Endothelial cell of umbilical vein (primary cell): Measurements from ENCODE around the gene RAB3IL1. TPM values are rescaled to one million over a fixed set of nuclear protein-coding genes. Genes with fewer than 3 reads are reported as not detected.

Experiments
- BruUV-seq: library from RNA; stranded (reverse); fragments of 400-500 nt; replicated peaks from 2 replicates; lab custom pipeline; 2021; lab: Mats Ljungman, UMichigan
- CTCF ChIA-PET: fragments of 300-600, 350-600 bp; sonication (Branson Sonifier 250); formaldehyde crosslinking; loops from one replicate; lab custom pipeline; 2021; ENCODE audit warnings: antibody characterized with exemption, inconsistent platforms; lab: Charles Lee
- POLR2A ChIA-PET: fragments of 300-600, 350-600 bp; sonication (Branson Sonifier 250); formaldehyde crosslinking; loops from one replicate; lab custom pipeline; 2021; ENCODE audit warnings: antibody characterized with exemption, inconsistent platforms; lab: Charles Lee
- DNase-seq: peaks from one replicate; pipeline ENCODE4 v3.0.0-alpha.2; 2011; ENCODE audit warnings: low read depth, low spot score
- FAIRE-seq: peaks from 2 replicates; lab custom pipeline; 2011; peaks lifted over from hg19 to GRCh38; lab: Jason Lieb, UNC
- H2AFZ ChIP-seq: 2 replicates; pipeline ENCODE4 v1.6.0; 2012; ENCODE audit warnings: low read depth, low read length, control low read depth, inconsistent platforms
- H3K27ac ChIP-seq: 2 replicates; pipeline ENCODE4 v1.5.1; 2011; ENCODE audit warnings: low read depth, mild to moderate bottlenecking, control low read depth, low read length, moderate library complexity; ENCODE audit not compliant: insufficient read depth
- H3K27me3 ChIP-seq, 2 experiments: 2 replicates each; pipeline versions ENCODE4 v1.6.0 to v1.6.1; 2011; ENCODE audit warnings: low read length in 2 of 2, mixed read lengths in 1 of 2; ENCODE audit not compliant: control insufficient read depth in 2 of 2, insufficient read depth in 2 of 2
- H3K36me3 ChIP-seq, 2 experiments: 2 replicates in 1 of 2; 3 replicates in 1 of 2; pipeline ENCODE4 v1.5.1; 2011; ENCODE audit warnings: low read length in 2 of 2, mild to moderate bottlenecking in 1 of 2, moderate library complexity in 1 of 2; ENCODE audit not compliant: control insufficient read depth in 2 of 2, insufficient read depth in 2 of 2; ENCODE audit errors: extremely low read depth in 1 of 2
- H3K4me1 ChIP-seq: 3 replicates; pipeline ENCODE4 v1.5.1; 2011; ENCODE audit warnings: mild to moderate bottlenecking, low read length; ENCODE audit not compliant: control insufficient read depth, insufficient read depth; ENCODE audit errors: extremely low read depth
- H3K4me2 ChIP-seq: 2 replicates; pipeline ENCODE4 v1.6.1; 2011; ENCODE audit warnings: low read length, control low read depth, mixed read lengths; ENCODE audit not compliant: insufficient read depth
- H3K4me3 ChIP-seq, 3 experiments: fragments of 200-600 bp in 1 of 3; sonication (generic), shearing (Covaris generic) in 1 of 3; replicated peaks in 1 of 3; 2 replicates each; pipeline ENCODE4 v1.5.1; 2011 to 2016; ENCODE audit warnings: control low read depth in 3 of 3, low read length in 3 of 3, mild to moderate bottlenecking in 2 of 3, inconsistent platforms in 1 of 3, low read depth in 1 of 3, moderate library complexity in 1 of 3; ENCODE audit not compliant: insufficient read depth in 1 of 3
- H3K79me2 ChIP-seq: 2 replicates; pipeline ENCODE4 v1.6.0; 2012; ENCODE audit warnings: low read length, inconsistent platforms; ENCODE audit not compliant: control insufficient read depth, insufficient read depth
- H3K9ac ChIP-seq: replicated peaks from 2 replicates; pipeline ENCODE3; 2011; ENCODE audit warnings: low read length, control low read depth; ENCODE audit not compliant: insufficient read depth; ENCODE audit errors: extremely low read depth
- H3K9me1 ChIP-seq: replicated peaks from 3 replicates; pipeline ENCODE4 v1.6.0; 2011; ENCODE audit warnings: mild to moderate bottlenecking, low read length; ENCODE audit not compliant: control insufficient read depth, insufficient read depth; ENCODE audit errors: extremely low read depth
- H3K9me3 ChIP-seq: replicated peaks from 2 replicates; pipeline ENCODE4 v1.5.1; 2012; ENCODE audit warnings: low read length, inconsistent platforms; ENCODE audit not compliant: control insufficient read depth, insufficient read depth
- H4K20me1 ChIP-seq: replicated peaks from 2 replicates; pipeline ENCODE3; 2011; ENCODE audit warnings: mild to moderate bottlenecking, low read length; ENCODE audit not compliant: control insufficient read depth, insufficient read depth; ENCODE audit errors: extremely low read depth
- CTCF ChIP-seq, 2 donors: IDR thresholded peaks; 1 replicate in 1 of 2; 2 replicates in 1 of 2; pipeline ENCODE4 v1.5.1; 2011; ENCODE audit warnings: low read length in 2 of 2, mild to moderate bottlenecking in 2 of 2, moderate library complexity in 2 of 2, control low read depth in 1 of 2, inconsistent platforms in 1 of 2, low read depth in 1 of 2; ENCODE audit not compliant: insufficient read depth in 1 of 2; ENCODE audit errors: extremely low read depth in 1 of 2
- EZH2 ChIP-seq: IDR thresholded peaks from 2 replicates; pipeline ENCODE4 v1.6.1; 2012; ENCODE audit warnings: borderline replicate concordance, low read depth, mild to moderate bottlenecking, moderate library complexity, low read length, inconsistent platforms; ENCODE audit not compliant: severe bottlenecking
- FOS ChIP-seq: IDR thresholded peaks from 2 replicates; pipeline ENCODE4 v1.6.1; 2011; ENCODE audit warnings: mild to moderate bottlenecking, low read length, moderate library complexity, borderline replicate concordance; ENCODE audit not compliant: insufficient read depth
- GATA2 ChIP-seq: IDR thresholded peaks from 2 replicates; pipeline ENCODE4 v1.7.0; 2011; ENCODE audit warnings: low read depth, mild to moderate bottlenecking, moderate library complexity, mixed read lengths, low read length; ENCODE audit not compliant: insufficient read length, insufficient read depth
- JUN ChIP-seq: IDR thresholded peaks from 2 replicates; pipeline ENCODE4 v1.6.1; 2011; ENCODE audit warnings: borderline replicate concordance, low read depth; ENCODE audit not compliant: insufficient read length, insufficient read depth
- MYC ChIP-seq: IDR thresholded peaks from one replicate; pipeline ENCODE4 v1.6.1; 2011; ENCODE audit warnings: mild to moderate bottlenecking, low read depth, low read length
- POLR2A ChIP-seq: IDR thresholded peaks from 2 replicates; pipeline ENCODE4 v1.6.1; 2012; ENCODE audit warnings: low read depth, mild to moderate bottlenecking, control low read depth, low read length
- POLR2AphosphoS5 ChIP-seq: IDR thresholded peaks from 2 replicates; pipeline ENCODE4 v1.6.1; 2012; ENCODE audit warnings: low read depth, mild to moderate bottlenecking, control low read depth, low read length, moderate library complexity; ENCODE audit not compliant: insufficient read depth
- dilution Hi-C: fragments of 300-500 bp; cut with MboI; formaldehyde crosslinking; loops from one replicate; pipeline ENCODE4 v1.15.0; 2019; ENCODE audit warnings: low sequenced_read_pairs; ENCODE audit not compliant: extremely low pct_ligation_motif_present
- intact Hi-C: fragments of 100-400 bp; cut with micrococcal nuclease; formaldehyde crosslinking; loops from one replicate; pipeline ENCODE4 v1.10.0; 2022
- polyA plus RNA-seq, 4 experiments: library from polyadenylated mRNA; depleted of rRNA in 3 of 4; stranded (reverse) in 3 of 4; unstranded in 1 of 4; fragments of >200 nt; gene quantifications; 2 replicates each; pipeline versions ENCODE4 v1.2.1 to v1.2.3, GENCODE V29; 2011 to 2012; ENCODE audit warnings: missing spikeins in 1 of 4
- total RNA-seq: library from RNA; stranded (reverse); gene quantifications from 2 replicates; pipeline ENCODE4 v1.2.3, GENCODE V29; 2021
- TF ChIP-seq, protein P1 (sequence below): IDR thresholded peaks from 2 replicates; pipeline ENCODE4 v1.6.1; 2011; ENCODE audit not compliant: insufficient read depth, insufficient read length

The RAB3IL1 gene
- total and polyA plus RNA-seq, 2 donors (not counting 3 experiments of a cell fraction or from before 2014, with no cell fraction given), result 1.8 to 3.6 TPM

DNA sequence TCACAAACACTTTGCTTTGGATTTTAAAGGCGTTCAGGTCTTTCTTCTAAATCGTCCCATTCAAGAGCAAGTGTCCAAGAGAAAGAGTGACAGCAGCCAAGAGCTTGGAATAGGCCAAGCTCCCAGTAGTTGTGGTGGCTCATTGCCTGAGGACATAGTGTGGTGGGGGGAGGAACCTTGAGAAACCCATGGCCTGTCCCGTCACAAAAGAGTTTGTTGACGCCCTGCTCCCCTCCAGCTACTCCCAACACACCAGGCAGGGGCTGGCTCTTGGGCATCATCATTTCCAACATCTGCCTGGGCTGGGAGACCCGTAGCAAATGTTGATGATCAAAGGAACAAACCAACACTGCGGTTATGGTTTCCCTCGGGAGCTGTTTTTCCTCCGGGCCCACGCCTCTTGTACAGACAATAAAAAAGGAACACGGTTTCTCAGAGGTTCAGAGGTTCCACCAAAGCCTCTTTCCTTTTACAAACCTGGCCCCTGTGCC is 46.8 kb downstream of the RAB3IL1 start:
- Histone ChIP-seq H3K9me1 (no peaks in the 10 kb centered on the region), H3K4me2 (no peak overlapping the region), H2AFZ (no peak overlapping the region), H3K9ac (no peak overlapping the region), H3K4me1 (peaks cover 12% of the 10 kb centered on the region), H4K20me1 (no peaks in the 10 kb centered on the region), H3K4me3 (no peak overlapping the region), H3K27ac (no peak overlapping the region), H3K9me3 (no peaks in the 10 kb centered on the region), H3K79me2 (no peaks in the 10 kb centered on the region), H3K27me3 (no peaks in the 10 kb centered on the region), H3K36me3 (peaks cover 0 to under 1% of the 10 kb centered on the region in 2 experiments)
- DNase-seq, result no peak
- ChIA-PET CTCF (interaction anchor here (0.8 to 6.6 kb wide), 22 partner anchors 10 to 242 kb away, joined by 3 to 127 read pairs (median 6); no protein-coding TSS in a partner anchor), POLR2A (no interaction called here)
- dilution Hi-C loops (no loop called here), intact Hi-C loops (loop anchor here (1.0 kb wide), 6 partner anchors 18 to 238 kb away; no protein-coding TSS in a partner anchor)
- BruUV-seq, result TSS peak; percentile 19
- no peak for FAIRE-seq
- no peak for TF ChIP-seq MYC
- no peak for TF ChIP-seq CTCF (IDR thresholded peaks at IDR 0.05; ENCODE audit: extremely low read depth in 1 of 2, insufficient read depth in 1 of 2, low read depth in 1 of 2, low read length in 2 of 2)
- no peak for TF ChIP-seq FOS
- no peak for TF ChIP-seq EZH2
- no peak for TF ChIP-seq JUN
- TF ChIP-seq POLR2A, result no peak
- TF ChIP-seq GATA2, result no peak
- TF ChIP-seq, protein P1, sequence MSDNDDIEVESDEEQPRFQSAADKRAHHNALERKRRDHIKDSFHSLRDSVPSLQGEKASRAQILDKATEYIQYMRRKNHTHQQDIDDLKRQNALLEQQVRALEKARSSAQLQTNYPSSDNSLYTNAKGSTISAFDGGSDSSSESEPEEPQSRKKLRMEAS, result no peak
- TF ChIP-seq POLR2AphosphoS5, result no peak
